HG03565 (cell line): Measurements from ENCODE around the gene DYNC1LI1.

Experiments used
- ATAC-seq: cut with Tn5 transposase; IDR thresholded peaks from one replicate; pipeline ENCODE4 v1.9.1; 2021; ENCODE audit warnings: mild to moderate bottlenecking, moderate library complexity; ENCODE audit not compliant: unreplicated experiment

Gene DYNC1LI1

GRCh38 chr3:32493437-32494414, 76.9 kb downstream of the DYNC1LI1 start:
- ATAC-seq = peak; percentile 69

- no peak for ATAC-seq
These were observed 77.8 kb downstream of the DYNC1LI1 start for GRCh38 chr3:32492684-32493436.

- ATAC-seq = no peak
These were observed 82.1 kb downstream of the DYNC1LI1 start for GRCh38 chr3:32488474-32489008.

DNA sequence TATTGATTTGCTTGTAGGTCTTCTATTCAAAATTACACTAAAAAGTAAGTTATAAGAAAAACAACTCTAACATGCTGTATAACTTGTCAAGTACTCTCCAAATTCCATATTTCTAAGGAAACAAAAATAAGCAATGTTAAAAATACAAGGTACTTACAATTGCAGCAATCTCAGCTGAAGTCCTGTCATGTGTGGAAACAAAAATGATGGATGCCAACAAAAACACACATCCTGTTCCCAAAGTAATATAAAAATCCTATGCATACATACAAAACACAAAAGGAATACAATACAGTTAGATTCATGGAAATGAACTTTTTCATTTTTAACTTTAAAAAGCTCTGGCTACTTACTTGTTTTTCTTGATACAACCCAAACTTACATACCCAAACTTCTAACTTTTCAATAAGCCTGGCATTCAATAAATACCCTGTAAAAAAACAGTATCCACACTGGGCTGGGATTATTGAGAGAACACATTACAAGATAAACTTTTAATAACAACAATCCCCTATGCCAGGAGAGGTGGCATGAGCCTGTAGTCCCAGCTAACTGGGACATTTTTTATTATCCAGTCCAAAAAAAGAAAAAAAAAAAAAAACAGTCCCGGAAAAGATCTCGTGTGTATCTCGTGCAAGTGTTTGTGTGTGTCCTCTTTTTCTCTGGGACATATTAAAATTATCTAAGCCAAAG, 82.7 kb downstream of the DYNC1LI1 start:
- ATAC-seq = no peak

DNA sequence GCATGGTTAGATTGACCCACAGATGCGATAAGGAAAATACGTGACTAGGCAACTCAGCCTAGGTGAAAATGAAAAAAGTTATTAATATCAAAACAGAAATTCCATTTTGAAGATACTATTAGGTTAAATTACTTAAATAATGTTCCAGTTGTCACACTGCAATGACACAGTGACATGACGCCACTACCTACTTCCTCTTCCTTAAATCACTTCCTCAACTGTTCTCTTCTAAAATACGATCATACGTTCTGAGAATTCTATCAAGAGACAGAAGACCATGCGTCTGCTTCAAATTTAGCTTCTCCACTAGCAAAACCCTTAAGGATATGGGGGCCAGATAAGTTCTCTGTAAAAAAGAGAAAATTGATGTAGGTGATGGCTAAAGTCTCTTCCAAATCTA, 86.2 kb downstream of the DYNC1LI1 start:
- no peak for ATAC-seq

- no peak for ATAC-seq
These were observed 86.9 kb downstream of the DYNC1LI1 start for GRCh38 chr3:32483772-32484171.

DNA sequence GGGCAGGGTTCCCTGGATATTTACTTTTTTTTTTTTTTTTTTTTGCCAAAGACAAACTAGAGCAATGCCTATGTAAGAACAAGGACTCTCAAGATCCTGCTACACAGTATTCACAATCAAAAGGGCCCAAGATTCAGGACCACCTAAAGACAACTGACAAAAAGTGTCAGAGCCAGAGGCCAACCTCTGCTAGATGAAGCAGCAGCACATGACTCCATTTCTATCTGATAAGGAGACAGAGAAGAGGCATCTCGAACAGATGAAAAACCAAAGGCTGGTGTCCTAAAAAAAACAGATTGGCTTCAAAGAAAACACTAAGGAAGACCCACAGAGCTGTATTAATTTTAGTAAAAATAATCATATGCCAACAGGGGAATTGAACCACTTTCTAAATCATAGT, 88.0 kb downstream of the DYNC1LI1 start:
- no peak for ATAC-seq

DNA sequence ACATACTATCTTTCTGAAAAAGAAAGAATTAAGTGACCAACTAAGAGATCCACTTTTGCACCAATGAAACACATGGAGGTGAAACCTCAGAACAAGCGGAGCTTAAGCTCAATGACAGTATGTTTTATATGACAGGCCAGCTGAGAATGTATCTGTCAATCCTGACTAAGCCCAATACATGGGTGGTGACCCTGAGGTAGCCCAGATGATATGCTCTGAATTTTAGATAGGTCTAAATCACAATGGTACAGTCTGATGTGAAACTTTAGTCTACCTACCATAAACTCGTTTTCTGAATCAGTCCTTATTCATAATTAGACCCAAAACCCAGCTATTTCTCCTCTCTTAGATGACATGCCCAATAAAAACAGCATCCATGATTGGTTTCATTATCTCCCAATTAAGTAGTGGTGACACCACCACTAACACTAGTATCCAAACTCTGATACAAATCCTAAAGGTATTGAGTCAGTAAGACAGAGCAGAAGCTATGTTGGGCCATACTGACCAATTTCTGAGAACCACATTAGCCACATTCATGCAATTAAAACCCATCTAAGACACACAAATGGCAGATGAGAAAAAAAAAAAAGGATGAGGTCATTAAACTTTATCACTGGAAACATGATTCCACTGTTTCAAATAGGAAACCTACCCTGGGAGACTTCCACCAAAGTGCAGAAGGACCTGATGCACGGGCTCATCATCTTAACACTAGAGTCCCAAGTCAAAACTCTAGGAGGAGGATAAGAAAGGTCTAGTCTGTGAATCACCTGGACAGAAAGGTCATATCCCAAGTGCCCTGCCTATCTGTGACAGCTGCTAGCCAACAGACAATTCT, 88.6 kb downstream of the DYNC1LI1 start:
- ATAC-seq = no peak

- ATAC-seq = no peak
These were observed 90.1 kb downstream of the DYNC1LI1 start for GRCh38 chr3:32480604-32481003.
